Memory B cell (primary cell): ENCODE measurements around the gene MACROH2A2.
"Not testable (repeated sequence)": the region's sequence is repeated elsewhere in the genome, so short reads cannot be mapped to it uniquely, and the experiment has no call there.

ENCODE experiments used
- ATAC-seq: fragments of 150-1000 bp; cut with Tn5 transposase; 2 replicates; pipeline ENCODE4 v1.10.0; 2021; ENCODE audit warnings: low read depth, mild to moderate bottlenecking, moderate library complexity
- DNase-seq, 2 donors: peaks; one replicate each; pipeline ENCODE4 v3.0.0; 2022; ENCODE audit warnings: low spot score in 2 of 2
- H3K27ac Mint-ChIP-seq: one replicate; pipeline ENCODE4 v1.8.0; 2022; ENCODE audit warnings: mild to moderate bottlenecking, moderate library complexity, mixed read lengths
- H3K27me3 Mint-ChIP-seq: one replicate; pipeline ENCODE4 v1.8.0; 2022; ENCODE audit warnings: mixed read lengths
- H3K36me3 Mint-ChIP-seq: one replicate; pipeline ENCODE4 v1.8.0; 2022; ENCODE audit warnings: mild to moderate bottlenecking, mixed read lengths
- H3K4me1 Mint-ChIP-seq: one replicate; pipeline ENCODE4 v1.8.0; 2022; ENCODE audit warnings: mixed read lengths
- H3K4me3 Mint-ChIP-seq: one replicate; pipeline ENCODE4 v1.8.0; 2022; ENCODE audit warnings: mild to moderate bottlenecking, moderate library complexity, mixed read lengths
- H3K9me3 Mint-ChIP-seq: one replicate; pipeline ENCODE4 v1.8.0; 2022; ENCODE audit warnings: mixed read lengths

The MACROH2A2 gene

GRCh38 chr10:70078937-70079336 is 26.3 kb downstream of the MACROH2A2 start:
- H3K27ac Mint-ChIP-seq = no peak overlapping the region
- no peaks in the 10 kb centered on the region for H3K36me3 Mint-ChIP-seq
- H3K27me3 Mint-ChIP-seq = peaks cover 18% of the 10 kb centered on the region
- no peak for ATAC-seq
- H3K9me3 Mint-ChIP-seq = no peaks in the 10 kb centered on the region
- H3K4me1 Mint-ChIP-seq = no peaks in the 10 kb centered on the region
- H3K4me3 Mint-ChIP-seq = no peak overlapping the region
- DNase-seq = no peak

DNA sequence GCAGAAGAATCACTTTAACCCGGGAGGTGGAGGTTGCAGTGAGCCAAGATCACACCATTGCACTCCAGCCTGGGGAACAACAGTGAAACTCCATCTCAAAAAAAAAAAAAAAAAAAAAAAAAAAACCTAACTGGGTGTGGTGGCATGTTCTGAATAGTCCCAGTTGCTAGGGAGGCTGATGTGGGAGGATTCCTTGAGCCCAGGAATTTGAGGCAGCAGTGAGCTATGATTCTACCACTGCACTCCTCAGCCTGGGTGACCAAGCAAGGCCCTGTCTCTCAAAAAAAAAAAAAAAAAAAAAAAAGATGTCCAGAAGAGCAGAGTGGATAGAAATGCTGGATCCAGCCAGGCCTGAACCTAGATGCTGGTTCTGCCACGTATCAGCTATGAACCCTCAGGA is 28.1 kb downstream of the MACROH2A2 start:
- not testable (repeated sequence) for H3K4me1 Mint-ChIP-seq, H3K27ac Mint-ChIP-seq, ATAC-seq, H3K36me3 Mint-ChIP-seq, DNase-seq, H3K4me3 Mint-ChIP-seq, H3K9me3 Mint-ChIP-seq
- H3K27me3 Mint-ChIP-seq = peaks cover 18% of the 10 kb centered on the region

DNA sequence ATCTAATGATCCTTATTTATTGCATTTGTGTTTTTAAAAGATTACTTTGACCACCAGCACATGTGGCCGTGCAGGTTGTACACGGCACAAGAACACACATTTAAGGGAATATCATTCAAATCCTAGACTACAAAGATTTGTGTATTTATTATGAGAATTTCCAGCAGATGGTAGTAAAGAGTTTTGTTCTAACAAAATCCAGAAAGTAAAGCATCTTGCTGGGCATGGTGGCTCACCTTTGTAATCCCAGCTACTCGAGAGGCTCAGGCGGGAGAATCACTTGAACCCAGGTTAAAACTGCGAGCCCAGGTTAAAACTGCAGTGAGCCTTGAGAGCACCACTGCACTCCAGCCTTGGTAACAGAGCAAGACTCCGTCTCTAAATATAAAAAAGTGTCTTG is 31.5 kb downstream of the MACROH2A2 start:
- ATAC-seq (no peak), DNase-seq (no peak)
- Mint-ChIP-seq H3K4me1 (no peaks in the 10 kb centered on the region), H3K27ac (no peak overlapping the region), H3K27me3 (peaks cover 18% of the 10 kb centered on the region), H3K36me3 (no peaks in the 10 kb centered on the region), H3K9me3 (no peaks in the 10 kb centered on the region), H3K4me3 (no peak overlapping the region)

DNA sequence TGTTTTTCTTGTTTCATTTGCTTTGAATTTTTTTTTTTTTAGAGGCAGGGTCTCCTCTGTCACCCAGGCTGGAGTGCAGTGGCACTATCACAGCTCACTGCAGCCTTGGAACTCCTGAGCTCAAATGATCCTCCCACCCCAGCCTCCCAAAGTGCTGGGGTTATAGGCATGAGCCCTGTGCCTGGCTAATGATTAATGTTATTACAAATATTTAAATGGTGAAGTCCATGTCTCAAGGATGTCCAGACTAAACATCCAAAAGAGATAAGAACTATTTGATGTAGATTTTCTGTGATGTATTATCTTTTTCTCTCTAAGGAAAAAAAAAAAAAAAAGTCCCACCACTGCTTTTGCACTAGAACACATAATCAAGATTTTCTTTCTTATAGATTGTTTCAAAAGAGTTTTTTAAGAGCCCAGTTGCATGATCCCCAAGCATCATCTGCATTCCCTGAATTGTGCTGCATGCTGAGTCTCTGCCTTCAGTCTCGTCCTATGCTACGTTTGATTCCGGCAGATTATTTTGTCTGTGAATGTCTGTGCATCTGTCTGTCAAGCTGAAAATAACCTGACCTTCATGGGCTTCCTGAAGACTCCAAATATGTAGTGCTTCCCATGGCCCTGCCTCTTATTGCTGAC is 33.4 kb downstream of the MACROH2A2 start:
- ATAC-seq (no peak), DNase-seq (no peak)
- Mint-ChIP-seq H3K36me3 (no peaks in the 10 kb centered on the region), H3K4me1 (no peaks in the 10 kb centered on the region), H3K9me3 (no peaks in the 10 kb centered on the region), H3K27ac (no peak overlapping the region), H3K4me3 (no peak overlapping the region), H3K27me3 (peaks cover 16% of the 10 kb centered on the region)

DNA sequence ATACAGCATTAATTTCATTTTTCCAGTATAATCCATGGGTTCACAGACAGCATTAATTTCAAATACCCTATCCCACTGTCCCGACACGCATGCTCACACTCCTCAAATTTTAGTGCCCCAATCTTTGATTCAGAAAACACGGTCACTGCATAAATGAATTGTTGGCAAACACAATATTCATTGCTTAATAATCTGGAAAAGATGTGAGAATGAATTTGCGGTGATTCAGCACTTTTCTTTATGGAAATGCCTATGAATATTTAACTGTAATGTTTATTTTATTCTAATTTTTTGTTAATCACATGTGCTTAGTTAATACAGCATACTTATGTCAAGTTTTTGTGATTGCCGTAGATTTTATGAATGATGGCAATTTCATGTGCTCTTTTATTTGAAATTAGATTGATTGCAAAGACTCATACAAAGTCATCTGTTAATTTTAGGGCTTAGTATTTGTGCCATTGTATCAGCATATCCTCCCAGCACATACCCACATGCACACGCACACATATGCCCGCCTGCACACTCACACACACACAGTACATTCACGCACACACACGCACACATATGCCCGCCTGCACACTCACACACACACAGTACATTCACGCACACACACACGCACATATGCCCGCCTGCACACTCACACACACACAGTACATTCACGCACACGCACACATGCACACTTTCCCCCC is 35.1 kb downstream of the MACROH2A2 start:
- no peaks in the 10 kb centered on the region for H3K36me3 Mint-ChIP-seq
- DNase-seq = no peak
- H3K9me3 Mint-ChIP-seq = no peaks in the 10 kb centered on the region
- H3K27me3 Mint-ChIP-seq = peaks cover 16% of the 10 kb centered on the region
- no peaks in the 10 kb centered on the region for H3K4me1 Mint-ChIP-seq
- no peak overlapping the region for H3K27ac Mint-ChIP-seq
- H3K4me3 Mint-ChIP-seq = no peak overlapping the region
- ATAC-seq = no peak

DNA sequence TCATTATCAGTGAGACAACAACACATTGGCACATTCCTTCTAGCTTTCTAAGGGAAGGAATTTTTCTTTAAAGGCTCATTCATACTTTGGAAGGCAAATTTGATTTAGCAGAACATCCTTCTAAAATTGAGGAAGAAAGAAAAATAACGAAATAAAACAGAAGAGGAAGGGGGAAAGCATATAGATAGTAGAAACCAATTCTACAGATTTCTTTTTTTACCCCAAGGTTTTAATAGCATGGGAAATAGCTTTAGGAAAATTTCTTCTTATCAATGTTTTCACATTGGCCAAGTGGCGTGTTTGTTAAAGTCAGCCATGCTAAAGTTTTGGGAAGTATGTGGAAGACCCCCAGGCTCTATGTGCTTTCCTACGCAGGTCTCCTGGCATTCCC is 35.7 kb downstream of the MACROH2A2 start:
- Mint-ChIP-seq H3K27ac (no peak overlapping the region), H3K36me3 (no peaks in the 10 kb centered on the region), H3K4me3 (no peak overlapping the region), H3K4me1 (no peaks in the 10 kb centered on the region), H3K27me3 (peaks cover 15% of the 10 kb centered on the region), H3K9me3 (no peaks in the 10 kb centered on the region)
- ATAC-seq (no peak), DNase-seq (no peak)

DNA sequence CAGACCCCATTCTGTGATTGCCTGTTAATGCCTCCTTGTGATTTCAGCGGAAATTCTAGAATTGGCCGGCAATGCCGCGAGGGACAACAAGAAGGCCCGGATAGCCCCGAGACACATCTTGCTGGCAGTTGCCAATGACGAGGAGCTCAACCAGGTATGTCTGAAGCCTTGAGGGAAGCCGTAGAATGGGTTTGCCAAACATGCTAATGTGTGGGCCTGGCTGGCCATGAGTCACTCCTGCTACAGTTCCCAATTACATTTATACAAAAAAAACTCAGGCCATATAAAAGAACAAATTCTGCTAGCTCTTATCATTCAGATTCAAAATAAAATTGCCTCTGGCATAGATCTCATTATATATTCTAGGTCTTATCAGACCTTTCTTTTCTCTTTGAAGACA is 37.4 kb downstream of the MACROH2A2 start:
- Mint-ChIP-seq H3K4me1 (no peaks in the 10 kb centered on the region), H3K4me3 (no peak overlapping the region), H3K27ac (no peak overlapping the region), H3K36me3 (no peaks in the 10 kb centered on the region), H3K27me3 (peaks cover 16% of the 10 kb centered on the region), H3K9me3 (no peaks in the 10 kb centered on the region)
- ATAC-seq = no peak
- DNase-seq = no peak

DNA sequence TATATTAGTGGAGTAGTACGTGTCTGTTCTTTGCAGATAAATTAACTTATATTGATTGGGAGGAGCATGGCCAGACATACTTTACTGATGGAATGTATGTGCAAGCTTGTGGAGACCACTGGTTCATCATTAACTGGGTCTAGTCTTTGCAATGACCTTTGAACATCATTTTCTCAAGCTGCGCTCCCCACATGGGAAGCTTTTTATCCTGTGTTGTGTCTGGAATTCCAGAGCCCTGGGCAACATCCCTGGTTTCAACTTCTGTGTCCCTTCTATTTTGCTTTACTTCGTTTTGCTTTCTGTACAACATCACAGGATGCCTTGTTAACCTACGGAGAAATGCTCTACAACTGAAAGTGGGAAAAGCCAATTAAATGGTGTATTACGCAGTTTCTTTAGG is 38.3 kb downstream of the MACROH2A2 start:
- Mint-ChIP-seq H3K27me3 (peaks cover 16% of the 10 kb centered on the region), H3K4me3 (no peak overlapping the region), H3K36me3 (no peaks in the 10 kb centered on the region), H3K4me1 (no peaks in the 10 kb centered on the region), H3K27ac (no peak overlapping the region), H3K9me3 (no peaks in the 10 kb centered on the region)
- no peak for DNase-seq
- no peak for ATAC-seq

- H3K4me3 Mint-ChIP-seq = no peak overlapping the region
- H3K27ac Mint-ChIP-seq = no peak overlapping the region
- no peaks in the 10 kb centered on the region for H3K36me3 Mint-ChIP-seq
- H3K9me3 Mint-ChIP-seq = no peaks in the 10 kb centered on the region
- peaks cover 16% of the 10 kb centered on the region for H3K27me3 Mint-ChIP-seq
- ATAC-seq = no peak
- DNase-seq = no peak
- H3K4me1 Mint-ChIP-seq = no peaks in the 10 kb centered on the region
Measured at GRCh38 chr10:70092389-70092718, 39.7 kb downstream of the MACROH2A2 start.

DNA sequence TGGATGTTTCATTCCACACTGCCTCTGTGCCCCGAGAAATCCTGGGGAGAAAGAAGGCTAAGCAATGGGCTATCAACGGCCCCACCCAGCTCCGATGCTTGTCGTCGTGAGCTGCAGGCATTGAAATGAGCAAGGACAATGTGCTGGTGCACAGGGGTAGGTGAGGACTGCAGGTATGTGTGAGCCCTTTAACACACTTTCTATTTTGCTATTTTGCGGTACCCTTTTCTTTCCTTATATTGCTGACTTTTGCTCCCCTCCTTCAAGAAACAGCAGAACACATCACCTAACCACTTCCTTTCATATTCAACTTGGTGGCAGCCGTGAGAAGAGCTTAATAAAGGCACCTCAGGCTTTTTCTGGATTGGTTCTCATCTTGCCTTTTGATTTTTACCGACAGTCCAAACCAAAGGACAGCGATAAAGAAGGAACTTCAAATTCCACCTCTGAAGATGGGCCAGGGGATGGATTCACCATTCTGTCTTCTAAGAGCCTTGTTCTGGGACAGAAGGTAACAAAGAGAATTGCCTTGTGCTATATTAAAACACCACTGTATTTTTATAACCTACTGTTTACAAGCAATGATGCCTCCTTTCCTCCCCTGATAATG is 40.8 kb downstream of the MACROH2A2 start:
- H3K27me3 Mint-ChIP-seq = peaks cover 12% of the 10 kb centered on the region
- no peak for DNase-seq
- no peaks in the 10 kb centered on the region for H3K9me3 Mint-ChIP-seq
- H3K27ac Mint-ChIP-seq = no peak overlapping the region
- no peak for ATAC-seq
- H3K4me1 Mint-ChIP-seq = no peaks in the 10 kb centered on the region
- peaks cover under 1% of the 10 kb centered on the region for H3K36me3 Mint-ChIP-seq
- no peak overlapping the region for H3K4me3 Mint-ChIP-seq

- no peak for DNase-seq
- Mint-ChIP-seq H3K4me1 (no peaks in the 10 kb centered on the region), H3K27me3 (peaks cover 12% of the 10 kb centered on the region), H3K9me3 (no peaks in the 10 kb centered on the region), H3K4me3 (no peak overlapping the region), H3K27ac (no peak overlapping the region), H3K36me3 (peaks cover 2% of the 10 kb centered on the region)
- no peak for ATAC-seq
Measured at GRCh38 chr10:70094250-70094649, 41.6 kb downstream of the MACROH2A2 start.

GRCh38 chr10:70096016-70096704 is 43.5 kb downstream of the MACROH2A2 start:
- no peaks in the 10 kb centered on the region for H3K9me3 Mint-ChIP-seq
- DNase-seq = no peak
- no peak overlapping the region for H3K4me3 Mint-ChIP-seq
- peaks cover 2% of the 10 kb centered on the region for H3K36me3 Mint-ChIP-seq
- no peaks in the 10 kb centered on the region for H3K4me1 Mint-ChIP-seq
- ATAC-seq = no peak
- peaks cover 9% of the 10 kb centered on the region for H3K27me3 Mint-ChIP-seq
- no peak overlapping the region for H3K27ac Mint-ChIP-seq

DNA sequence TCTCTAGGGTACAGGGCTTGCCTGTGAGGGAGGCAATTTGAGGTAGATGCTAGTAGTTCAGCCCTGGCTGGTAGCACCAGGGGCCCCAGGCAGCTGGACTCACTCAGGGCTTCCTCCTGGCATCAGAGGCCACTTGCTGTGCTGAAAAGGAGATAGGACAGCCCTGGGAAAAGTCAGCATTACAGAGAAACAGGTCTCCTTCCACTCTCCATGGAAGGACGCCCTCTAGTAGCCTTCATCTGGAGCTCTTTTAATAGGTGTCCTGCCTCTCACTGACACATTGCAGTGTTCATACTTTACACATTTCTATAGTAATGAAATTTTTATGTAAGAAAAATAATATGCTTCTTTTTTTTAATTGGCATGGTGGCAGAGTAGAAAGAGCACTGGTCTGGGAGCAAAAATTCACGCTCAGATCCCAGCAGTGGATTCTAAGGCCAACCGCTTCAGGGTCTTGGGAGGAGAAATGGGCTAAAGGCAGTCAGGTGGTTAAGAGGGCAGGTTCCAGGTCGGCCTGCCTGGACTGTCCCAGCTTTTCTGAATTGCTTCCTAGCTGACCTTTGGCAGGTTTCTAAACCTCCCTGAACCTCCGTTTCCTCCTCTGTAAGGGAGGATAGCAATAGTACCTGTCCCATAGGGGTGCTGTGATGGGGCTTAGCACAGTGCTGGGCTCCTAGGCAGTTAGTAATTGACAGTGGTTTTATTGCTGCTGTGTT is 44.2 kb downstream of the MACROH2A2 start:
- H3K4me1 Mint-ChIP-seq = no peaks in the 10 kb centered on the region
- no peak overlapping the region for H3K27ac Mint-ChIP-seq
- H3K4me3 Mint-ChIP-seq = no peak overlapping the region
- DNase-seq = no peak
- peaks cover 2% of the 10 kb centered on the region for H3K36me3 Mint-ChIP-seq
- H3K27me3 Mint-ChIP-seq = peaks cover 7% of the 10 kb centered on the region
- H3K9me3 Mint-ChIP-seq = no peaks in the 10 kb centered on the region
- ATAC-seq = no peak

DNA sequence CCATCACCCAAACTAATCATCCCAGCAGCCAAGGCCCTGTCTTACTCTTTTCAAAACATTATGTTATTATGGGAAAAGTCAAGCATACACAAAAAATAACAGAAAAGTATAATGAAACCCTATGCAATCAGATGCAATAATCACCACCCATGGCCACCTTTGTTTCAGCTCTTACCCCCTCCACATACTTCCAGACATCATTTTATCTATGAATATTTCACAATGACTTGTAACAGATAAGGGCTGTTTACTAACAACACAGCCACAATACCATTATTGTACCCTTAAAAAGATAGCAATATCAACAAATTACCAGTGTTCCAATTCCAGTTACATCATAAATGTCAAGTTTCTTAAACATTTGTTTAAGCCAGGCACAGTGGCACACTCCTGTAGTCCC is 44.8 kb downstream of the MACROH2A2 start:
- no peaks in the 10 kb centered on the region for H3K4me1 Mint-ChIP-seq
- H3K27ac Mint-ChIP-seq = no peak overlapping the region
- peaks cover 2% of the 10 kb centered on the region for H3K36me3 Mint-ChIP-seq
- ATAC-seq = no peak
- H3K4me3 Mint-ChIP-seq = no peak overlapping the region
- H3K27me3 Mint-ChIP-seq = peaks cover 5% of the 10 kb centered on the region
- H3K9me3 Mint-ChIP-seq = no peaks in the 10 kb centered on the region
- no peak for DNase-seq
